ENCODE data around the gene SQSTM1.

Gene SQSTM1

GRCh38 chr5:179806250-179807048 is 14.3 kb upstream of the SQSTM1 start, which contains the start of gene MGAT4B:
Gene MGAT4B, minus strand, starts transcription at chr5:179806866. Its CDS starts 283 bp downstream, at chr5:179806583.
- DNase-seq = peak; percentile 69

GRCh38 chr5:179812135-179812825 is 8.4 kb upstream of the SQSTM1 start:
- no peak for DNase-seq

DNA sequence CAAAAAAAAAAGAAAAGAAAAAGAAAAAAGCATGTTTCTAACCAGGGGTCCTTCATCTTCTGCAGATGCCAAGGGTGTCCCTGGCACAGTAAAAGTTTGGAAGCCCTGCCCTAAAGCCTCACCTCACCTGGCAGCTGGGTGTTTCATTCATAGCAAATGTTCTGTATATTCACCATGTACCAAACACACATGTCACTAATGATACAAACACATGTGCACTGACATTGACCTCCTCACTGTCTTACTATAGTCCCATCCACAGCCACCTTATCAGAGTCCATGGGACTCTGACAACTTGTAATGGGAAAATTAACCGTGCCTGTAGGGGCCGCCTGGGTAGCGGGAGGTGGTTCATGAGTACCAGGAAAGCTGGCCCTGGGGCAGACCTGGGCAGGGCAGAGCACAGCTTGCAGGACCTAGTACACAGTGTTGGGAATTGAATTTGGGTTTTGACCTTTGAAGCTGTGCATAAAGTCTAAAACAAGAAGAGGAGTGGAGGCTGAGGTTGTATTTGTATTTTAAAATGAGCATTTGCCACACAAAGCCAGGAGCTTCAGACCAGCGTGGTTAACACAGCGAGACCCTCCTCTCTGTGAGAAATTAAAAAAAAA is 7.6 kb upstream of the SQSTM1 start:
- no peak for DNase-seq

- DNase-seq = no peak
Measured at GRCh38 chr5:179814090-179814489, 6.6 kb upstream of the SQSTM1 start.

DNA sequence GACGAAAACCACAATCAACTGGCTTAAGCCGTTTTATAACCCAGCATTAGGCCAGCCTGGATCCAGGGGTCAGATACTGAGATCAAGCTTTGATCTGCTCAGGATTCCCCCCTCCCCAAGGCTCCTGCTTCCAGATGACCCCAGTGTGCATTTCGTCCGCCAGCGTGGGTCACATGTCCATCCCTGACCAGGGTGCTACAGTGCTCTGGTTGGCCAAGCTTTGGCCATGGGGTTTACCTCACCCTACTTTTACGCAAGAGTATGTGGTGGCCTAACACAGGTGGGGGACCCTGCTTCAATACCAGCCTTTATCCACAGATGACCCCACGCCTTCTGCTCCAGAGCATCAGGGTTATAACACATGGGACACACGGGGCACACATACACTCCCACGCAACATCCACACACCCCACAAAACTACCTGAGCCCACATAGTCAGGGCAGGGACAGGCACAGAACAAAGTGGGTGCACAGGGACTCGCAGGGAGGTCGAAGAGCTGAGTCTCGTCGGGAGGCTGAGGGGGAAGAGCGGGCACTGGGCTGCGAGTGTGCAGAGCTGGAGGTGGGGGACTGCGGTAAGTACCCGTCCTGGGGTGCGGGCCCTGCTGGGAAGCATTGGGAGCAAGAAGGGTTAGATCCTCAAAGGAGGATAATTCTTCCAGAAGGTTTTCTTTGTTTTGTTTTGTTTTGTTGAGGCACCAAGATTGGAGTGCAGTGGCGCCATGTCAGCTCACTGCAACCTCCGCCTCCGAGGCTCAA is 5.0 kb upstream of the SQSTM1 start:
- DNase-seq = no peak

GRCh38 chr5:179816401-179816795 is 4.3 kb upstream of the SQSTM1 start:
- no peak for DNase-seq

DNA sequence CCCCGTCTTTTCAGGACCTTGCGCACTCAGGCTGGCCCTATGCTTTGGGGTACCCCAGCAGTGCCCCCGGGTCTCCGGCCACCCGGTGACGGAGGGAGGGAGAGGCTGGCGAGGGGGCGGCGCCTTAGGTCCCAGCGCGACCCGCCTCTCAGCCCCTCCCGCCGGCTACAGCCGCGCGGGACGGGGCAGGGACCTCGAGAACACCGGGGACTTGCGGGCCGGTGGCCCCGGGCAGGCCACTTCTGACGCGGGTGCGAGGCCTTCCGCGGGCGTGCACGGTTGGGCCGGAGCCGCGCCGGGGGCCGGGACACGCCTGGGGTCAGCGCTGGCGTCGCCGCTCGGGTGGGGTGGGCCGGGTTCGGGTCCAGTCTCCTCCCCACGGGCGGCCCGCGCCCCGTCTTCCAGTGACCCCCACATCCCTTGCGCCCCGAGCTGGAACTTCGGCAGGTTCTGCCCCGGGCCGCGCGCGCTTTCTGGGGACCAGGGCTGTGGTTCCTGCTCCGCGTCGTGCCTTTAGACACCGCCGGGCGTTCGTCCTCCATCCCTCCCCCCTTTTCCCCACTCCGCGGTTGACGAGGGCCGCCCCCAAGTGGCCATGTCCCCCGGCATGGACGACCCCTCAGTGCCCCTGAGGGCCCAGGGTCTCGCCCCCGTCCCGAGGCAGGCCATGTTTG is 3.8 kb upstream of the SQSTM1 start:
- DNase-seq = no peak

DNA sequence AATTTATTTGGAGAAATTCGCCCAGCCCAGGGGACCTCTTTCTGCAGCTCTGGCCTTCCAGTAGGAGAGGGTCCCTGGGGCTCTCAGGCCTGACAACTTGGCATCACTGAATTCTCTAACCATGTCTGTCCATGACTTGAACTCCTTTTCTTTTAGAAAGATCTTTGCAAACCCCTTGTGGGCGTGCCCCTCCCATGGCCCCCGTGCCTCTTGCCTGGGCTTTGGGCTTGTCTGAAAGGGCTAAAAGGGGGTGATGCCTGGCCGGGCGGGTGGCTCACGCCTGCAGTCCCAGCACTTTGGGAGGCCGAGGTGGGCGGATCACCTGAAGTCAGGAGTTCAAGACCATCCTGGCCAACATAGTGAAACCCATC is 3.2 kb upstream of the SQSTM1 start:
- DNase-seq = no peak

GRCh38 chr5:179817890-179818745 is 2.6 kb upstream of the SQSTM1 start:
- no peak for DNase-seq

DNA sequence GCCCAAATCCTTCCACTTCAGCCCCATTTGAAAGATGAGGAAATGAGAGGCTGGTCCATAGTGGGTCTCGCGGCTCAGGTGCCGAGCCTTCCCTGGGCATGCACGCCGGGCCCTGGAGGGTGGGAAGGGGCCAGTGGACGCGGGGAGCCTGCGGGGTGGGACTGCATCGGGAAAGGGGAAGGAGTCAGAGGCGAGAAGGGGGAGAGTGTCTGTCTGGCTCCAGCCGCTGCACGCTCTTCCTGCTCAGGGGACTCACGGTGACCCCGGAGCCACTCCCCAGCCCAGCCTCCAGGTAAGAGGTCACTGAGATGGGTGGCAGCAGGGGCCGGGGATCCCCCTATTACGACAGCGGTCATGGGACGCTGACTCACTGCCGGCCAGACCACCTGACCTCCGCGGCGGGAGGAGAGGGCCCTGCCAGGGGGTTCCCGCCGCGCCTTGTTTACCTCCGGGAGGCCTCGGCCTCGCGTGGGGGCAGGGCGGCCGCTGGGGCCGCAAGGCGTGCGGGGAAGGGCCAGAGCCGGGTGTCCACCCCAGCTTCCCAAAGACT is 1.9 kb upstream of the SQSTM1 start:
- DNase-seq = peak; percentile 95

DNA sequence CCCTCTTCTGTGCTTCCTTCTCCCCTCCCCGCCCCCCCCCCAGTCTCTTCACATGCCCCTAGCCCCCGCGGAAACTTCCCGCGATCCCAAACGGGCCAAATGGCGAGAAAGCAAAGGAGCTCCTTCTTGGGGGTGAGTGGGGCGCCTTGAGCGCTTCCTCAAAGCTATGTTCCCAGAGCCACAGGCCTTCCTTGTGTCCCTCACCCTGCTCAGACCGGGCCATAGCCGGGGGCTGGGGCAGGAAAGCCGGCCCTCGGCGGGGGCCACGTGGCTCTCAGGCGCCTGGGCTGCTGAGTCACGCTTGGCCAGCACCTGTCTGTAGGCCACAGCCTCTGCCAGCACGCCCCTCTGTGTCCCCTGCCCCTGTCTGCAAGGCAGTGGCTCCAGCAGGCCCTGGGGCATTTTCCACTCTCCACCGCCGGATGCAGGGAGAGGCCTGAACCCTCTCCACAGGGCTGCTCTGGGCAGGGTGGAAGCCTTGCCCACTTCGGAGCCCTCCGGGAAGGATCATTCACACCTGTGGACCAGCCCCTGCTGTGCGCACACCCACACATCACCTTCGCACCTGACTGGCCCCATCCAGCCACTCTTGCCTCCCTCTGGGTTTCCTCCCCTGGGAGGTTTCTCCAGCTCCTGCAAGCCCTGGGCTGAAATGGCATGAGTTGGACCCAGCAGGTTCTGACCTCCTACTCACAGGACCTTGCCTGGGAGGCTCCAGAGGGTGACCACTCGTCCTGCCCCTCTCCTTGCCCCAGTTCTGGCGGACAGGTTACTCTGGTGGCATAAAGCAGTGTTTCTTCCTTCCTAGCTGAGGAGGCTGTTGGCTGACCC is 1.2 kb upstream of the SQSTM1 start:
- peak; percentile 53 for DNase-seq

DNA sequence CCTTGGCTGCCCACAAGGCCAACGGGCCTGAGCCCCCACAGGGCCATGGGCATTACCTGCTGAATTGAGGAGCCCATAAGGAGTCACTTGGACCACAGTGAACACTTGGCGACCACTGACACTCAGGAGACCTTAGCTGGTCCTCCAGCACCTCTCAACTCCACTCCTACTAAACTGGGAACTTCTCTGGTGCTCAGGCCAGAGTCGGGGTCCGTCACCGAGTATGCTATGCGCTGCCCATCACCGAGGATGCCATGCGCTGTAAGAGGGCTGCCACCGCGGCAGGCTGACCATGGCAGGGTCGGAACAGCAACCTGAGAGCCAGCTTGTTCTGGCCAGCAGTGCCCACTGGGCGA is 600 bp upstream of the SQSTM1 start:
- DNase-seq = no peak

DNA sequence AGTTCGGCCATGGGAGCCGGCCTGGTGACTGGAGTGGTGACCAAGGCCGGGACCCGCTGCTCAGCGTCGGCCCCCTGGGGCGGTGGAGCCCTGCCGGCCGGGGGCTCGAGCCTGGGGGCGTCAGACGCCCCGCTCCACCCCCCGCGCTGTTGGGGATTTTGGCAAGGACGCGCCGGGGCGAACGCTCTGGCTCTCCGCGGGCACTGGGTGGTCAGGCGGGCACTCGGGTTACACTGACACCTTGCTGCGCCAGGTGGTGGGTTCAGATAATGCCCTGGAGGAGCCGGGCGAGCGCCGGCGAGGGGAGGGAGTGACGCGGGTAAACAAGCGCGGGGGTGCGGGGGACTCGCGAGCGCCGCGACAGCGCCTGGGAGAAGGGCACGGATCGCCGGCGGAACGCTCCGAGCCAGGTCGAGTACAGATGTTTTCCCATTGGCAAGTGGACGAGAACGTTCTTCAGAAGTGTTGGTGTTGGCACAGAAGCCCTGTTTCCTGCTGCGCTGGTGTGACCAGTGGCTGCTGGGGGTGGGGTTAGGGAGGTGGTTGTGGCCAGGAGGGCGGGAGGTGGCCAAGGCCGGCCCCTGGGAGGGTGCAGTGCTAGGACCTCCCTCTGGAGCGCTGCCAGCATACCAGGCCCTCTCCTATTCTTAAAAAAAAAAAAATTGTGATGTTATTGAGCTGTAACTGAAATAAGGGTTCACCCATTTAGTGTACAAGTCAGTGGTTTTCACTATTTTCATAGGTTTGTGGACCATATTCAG is 773 bp downstream of the SQSTM1 start:
- peak; percentile 90 for DNase-seq

- DNase-seq = no peak
Measured at GRCh38 chr5:179822059-179822432, 1.3 kb downstream of the SQSTM1 start.

- no peak for DNase-seq
Measured at GRCh38 chr5:179822444-179822990, 1.8 kb downstream of the SQSTM1 start.

GRCh38 chr5:179823937-179824744 is 3.4 kb downstream of the SQSTM1 start:
- DNase-seq = no peak

GRCh38 chr5:179824745-179825112 is 4.0 kb downstream of the SQSTM1 start:
- DNase-seq = no peak

GRCh38 chr5:179825655-179826182 is 5.0 kb downstream of the SQSTM1 start:
- DNase-seq = no peak
